Stomach (tissue), 9 donors: ENCODE data around the gene THOP1. TPM values are rescaled to one million over a fixed set of nuclear protein-coding genes. Genes with fewer than 3 reads are reported as not detected.

Experiments used
- DNase-seq, 2 donors: peaks; one replicate each; pipeline versions ENCODE4 v3.0.0 to v3.0.0-alpha.2; 2013 to 2019
- H3K27ac ChIP-seq, 5 donors: fragments of 200-600 bp in 4 of 5; sonication (generic) in 4 of 5; one replicate each; pipeline ENCODE4 v1.5.1; 2013 to 2019; ENCODE audit warnings: mild to moderate bottlenecking in 1 of 5, moderate library complexity in 1 of 5
- H3K27me3 ChIP-seq, 3 donors: fragments of 200-600 bp; sonication (generic); one replicate each; pipeline ENCODE4 v1.5.1; 2017 to 2019; ENCODE audit warnings: mixed run types in 1 of 3
- H3K36me3 ChIP-seq, 4 donors: fragments of 200-600 bp; sonication (generic); 1 replicate in 3 of 4; 2 replicates in 1 of 4; pipeline ENCODE4 v1.5.1; 2016 to 2019
- H3K4me1 ChIP-seq, 4 donors: fragments of 200-600 bp; sonication (generic); one replicate each; pipeline ENCODE4 v1.5.1; 2016 to 2019
- H3K4me3 ChIP-seq, 4 donors: fragments of 200-600 bp; sonication (generic) in 3 of 4; one replicate each; pipeline ENCODE4 v1.5.1; 2016 to 2019; ENCODE audit warnings: mild to moderate bottlenecking in 1 of 4
- H3K9me3 ChIP-seq, 4 donors: fragments of 200-600 bp; sonication (generic); one replicate each; pipeline ENCODE4 v1.5.1; 2016 to 2019
- CTCF ChIP-seq, 7 experiments: fragments of 450-650 bp in 4 of 7; fragments of 200-600 bp in 3 of 7; sonication (generic) in 3 of 7; IDR thresholded peaks; one replicate each; pipeline ENCODE4 v1.5.1; 2016 to 2019; ENCODE audit warnings: antibody characterized with exemption in 7 of 7, control low read depth in 2 of 7, mild to moderate bottlenecking in 1 of 7
- EP300 ChIP-seq: sonication (generic); formaldehyde crosslinking; IDR thresholded peaks from one replicate; pipeline ENCODE4 v1.6.1; 2017; ENCODE audit warnings: antibody characterized with exemption
- POLR2A ChIP-seq, 4 donors: fragments of 450-650 bp; IDR thresholded peaks; one replicate each; pipeline ENCODE4 v1.6.1; 2016; ENCODE audit warnings: antibody characterized with exemption in 4 of 4, control low read depth in 2 of 4, mild to moderate bottlenecking in 1 of 4, moderate library complexity in 1 of 4
- POLR2AphosphoS5 ChIP-seq, 3 donors: sonication (generic); formaldehyde crosslinking; IDR thresholded peaks; one replicate each; pipeline ENCODE4 v1.6.1; 2016; ENCODE audit warnings: antibody characterized with exemption in 3 of 3
- WGBS, 5 donors: extraction: QIAGEN DNeasy Blood & Tissue Kit in 3 of 5; methylation state at CpG; one replicate each; pipeline versions ENCODE4 v1.1.5 to v1.1.7; 2013 to 2018; 5-methylcytosine and 5-hydroxymethylcytosine counted together
- intact Hi-C: fragments of 100-400 bp; cut with DNase I; formaldehyde crosslinking; loops from one replicate; pipeline ENCODE4 v1.15.1; 2023; ENCODE audit warnings: low total_unique reads
- polyA plus RNA-seq, 3 donors: library from polyadenylated mRNA; stranded (reverse); fragments of 200-250 nt; gene quantifications; one replicate each; pipeline ENCODE4 v1.2.3, GENCODE V29; 2013
- total RNA-seq, 5 donors: library from RNA; depleted of rRNA; stranded (reverse); fragments of >200 nt; gene quantifications; one replicate each; pipeline versions ENCODE4 v1.1.0 to v1.2.3, GENCODE V29; 2014 to 2016
- donor health status: healthy with polysubstance abuse.
- donor health status: Bipolar disorder and iron deficiency.
- donor health status: healthy.

The THOP1 gene
- total and polyA plus RNA-seq, 8 donors, result 16.1 to 244 (median 47.2) TPM

GRCh38 chr19:2756477-2756876, 28.8 kb upstream of the THOP1 start:
- 85 to 95% (median 90%) methylated on average over 8 of the region's 8 CpGs for WGBS, 5 donors
- intact Hi-C loops, result no loop called here
- no peak overlapping the region for H3K27ac ChIP-seq
- peaks cover 57 to 88% (median 80%) of the 10 kb centered on the region in 4 donors for H3K36me3 ChIP-seq
- H3K4me3 ChIP-seq, result no peak overlapping the region
- no peaks in the 10 kb centered on the region for H3K27me3 ChIP-seq
- DNase-seq, result no peak
- no peaks in the 10 kb centered on the region for H3K9me3 ChIP-seq
- H3K4me1 ChIP-seq, result no peaks in the 10 kb centered on the region
- no peak for TF ChIP-seq POLR2A (IDR thresholded peaks at IDR 0.05)
- no peak for TF ChIP-seq POLR2AphosphoS5 (IDR thresholded peaks at IDR 0.05)
- no peak for TF ChIP-seq CTCF (IDR thresholded peaks at IDR 0.05)
- TF ChIP-seq EP300, result no peak

GRCh38 chr19:2756921-2757881, 28.1 kb upstream of the THOP1 start:
- H3K4me3 ChIP-seq, result no peak overlapping the region
- DNase-seq, result no peak
- no peaks in the 10 kb centered on the region for H3K4me1 ChIP-seq
- no peak for TF ChIP-seq POLR2A (IDR thresholded peaks at IDR 0.05)
- TF ChIP-seq EP300, result no peak
- no peak for TF ChIP-seq POLR2AphosphoS5 (IDR thresholded peaks at IDR 0.05)
- no peak for TF ChIP-seq CTCF (IDR thresholded peaks at IDR 0.05)
- H3K36me3 ChIP-seq, result peaks cover 63 to 96% (median 87%) of the 10 kb centered on the region in 4 donors
- no peak overlapping the region for H3K27ac ChIP-seq
- H3K9me3 ChIP-seq, result no peaks in the 10 kb centered on the region
- intact Hi-C loops, result no loop called here
- no peaks in the 10 kb centered on the region for H3K27me3 ChIP-seq
- 94 to 95% (median 95%) methylated on average over 44 to 48 of the region's 48 CpGs for WGBS, 5 donors

- intact Hi-C loops, result no loop called here
- H3K27ac ChIP-seq, result no peak overlapping the region
- no peak for TF ChIP-seq POLR2AphosphoS5 (IDR thresholded peaks at IDR 0.05)
- no peak for TF ChIP-seq EP300
- no peak for TF ChIP-seq POLR2A (IDR thresholded peaks at IDR 0.05)
- no peak for TF ChIP-seq CTCF (IDR thresholded peaks at IDR 0.05)
- H3K4me3 ChIP-seq, result no peak overlapping the region
- no peak for DNase-seq
- H3K4me1 ChIP-seq, result no peaks in the 10 kb centered on the region
- H3K36me3 ChIP-seq, result peaks cover 79 to 100% (median 99%) of the 10 kb centered on the region in 4 donors
- no peaks in the 10 kb centered on the region for H3K27me3 ChIP-seq
- 94 to 96% (median 95%) methylated on average over 17 of the region's 17 CpGs for WGBS, 5 donors
- H3K9me3 ChIP-seq, result no peaks in the 10 kb centered on the region
Measured at GRCh38 chr19:2758601-2759313, 26.5 kb upstream of the THOP1 start.

- intact Hi-C loops, result no loop called here
- no peaks in the 10 kb centered on the region for H3K27me3 ChIP-seq
- no peak overlapping the region for H3K4me3 ChIP-seq
- no peak for DNase-seq
- H3K9me3 ChIP-seq, result no peaks in the 10 kb centered on the region
- WGBS, 5 donors, result 91 to 94% (median 92%) methylated on average over 17 of the region's 17 CpGs
- no peak overlapping the region for H3K27ac ChIP-seq
- no peaks in the 10 kb centered on the region for H3K4me1 ChIP-seq
- TF ChIP-seq POLR2A (IDR thresholded peaks at IDR 0.05) (no peak), EP300 (no peak), POLR2AphosphoS5 (IDR thresholded peaks at IDR 0.05) (no peak), CTCF (IDR thresholded peaks at IDR 0.05) (no peak)
- H3K36me3 ChIP-seq, result peaks cover 79 to 100% (median 99%) of the 10 kb centered on the region in 4 donors
Measured at GRCh38 chr19:2759362-2759761, 25.9 kb upstream of the THOP1 start.
